Neural progenitor cell (in vitro differentiated cells): ENCODE results near the gene ACO2.
"Not testable (repeated sequence)": the region's sequence is repeated elsewhere in the genome, so short reads cannot be mapped to it uniquely, and the experiment has no call there.

ENCODE experiments used
- EZH2phosphoT487 ChIP-seq: fragments of 200-600 bp; sonication (generic); IDR thresholded peaks from 2 replicates; pipeline ENCODE4 v1.6.1; 2017; ENCODE audit warnings: antibody characterized with exemption
- TF ChIP-seq, protein P1 (sequence below): fragments of 200-600 bp; sonication (generic); IDR thresholded peaks from 2 replicates; pipeline ENCODE4 v1.5.1; 2017; ENCODE audit warnings: antibody characterized with exemption, mild to moderate bottlenecking

DNA sequence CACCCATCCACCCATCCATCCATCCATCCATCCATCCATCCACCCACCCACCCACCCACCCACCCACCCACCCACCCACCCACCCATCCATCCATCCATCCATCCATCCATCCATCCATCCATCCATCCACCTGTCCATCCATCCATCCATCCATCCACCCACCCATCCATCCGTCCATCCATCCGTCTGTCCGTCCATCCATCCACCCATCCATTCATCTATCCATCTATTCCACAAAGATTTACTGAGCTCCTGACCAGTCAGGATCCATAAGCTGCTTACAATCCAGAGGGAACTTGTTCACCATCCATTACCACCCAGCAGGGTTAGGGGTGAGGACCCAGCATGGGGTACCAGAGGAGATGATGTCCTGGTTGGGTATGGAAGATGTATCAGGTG is 103.4 kb downstream of the ACO2 start:
- TF ChIP-seq, protein P1, sequence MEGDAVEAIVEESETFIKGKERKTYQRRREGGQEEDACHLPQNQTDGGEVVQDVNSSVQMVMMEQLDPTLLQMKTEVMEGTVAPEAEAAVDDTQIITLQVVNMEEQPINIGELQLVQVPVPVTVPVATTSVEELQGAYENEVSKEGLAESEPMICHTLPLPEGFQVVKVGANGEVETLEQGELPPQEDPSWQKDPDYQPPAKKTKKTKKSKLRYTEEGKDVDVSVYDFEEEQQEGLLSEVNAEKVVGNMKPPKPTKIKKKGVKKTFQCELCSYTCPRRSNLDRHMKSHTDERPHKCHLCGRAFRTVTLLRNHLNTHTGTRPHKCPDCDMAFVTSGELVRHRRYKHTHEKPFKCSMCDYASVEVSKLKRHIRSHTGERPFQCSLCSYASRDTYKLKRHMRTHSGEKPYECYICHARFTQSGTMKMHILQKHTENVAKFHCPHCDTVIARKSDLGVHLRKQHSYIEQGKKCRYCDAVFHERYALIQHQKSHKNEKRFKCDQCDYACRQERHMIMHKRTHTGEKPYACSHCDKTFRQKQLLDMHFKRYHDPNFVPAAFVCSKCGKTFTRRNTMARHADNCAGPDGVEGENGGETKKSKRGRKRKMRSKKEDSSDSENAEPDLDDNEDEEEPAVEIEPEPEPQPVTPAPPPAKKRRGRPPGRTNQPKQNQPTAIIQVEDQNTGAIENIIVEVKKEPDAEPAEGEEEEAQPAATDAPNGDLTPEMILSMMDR = not testable (repeated sequence)
- TF ChIP-seq EZH2phosphoT487 = not testable (repeated sequence)
